HL-60/S4 treated with retinoic acid at 250 ng/mL for 4 days and 3 days (cell line): Measurements from ENCODE around the gene SGMS1.
"Not testable (repeated sequence)": the region's sequence is repeated elsewhere in the genome, so short reads cannot be mapped to it uniquely, and the experiment has no call there.

Source experiments
- in situ Hi-C: fragments of 300-500 bp; cut with MboI; formaldehyde crosslinking; loops from 2 replicates; pipeline ENCODE4 v1.7.0; 2022; ENCODE audit warnings: low sequenced_read_pairs

The SGMS1 gene

GRCh38 chr10:50560370-50560769, 63.4 kb downstream of the SGMS1 start:
- in situ Hi-C loops, result no loop called here

- in situ Hi-C loops, result no loop called here
Measured at GRCh38 chr10:50558371-50558770, 65.4 kb downstream of the SGMS1 start.

- in situ Hi-C loops, result no loop called here
Measured at GRCh38 chr10:50557130-50557682, 66.5 kb downstream of the SGMS1 start.

GRCh38 chr10:50556237-50557120, 67.3 kb downstream of the SGMS1 start:
- in situ Hi-C loops, result no loop called here

GRCh38 chr10:50554995-50555568, 68.7 kb downstream of the SGMS1 start:
- in situ Hi-C loops, result no loop called here

GRCh38 chr10:50554376-50554994, 69.3 kb downstream of the SGMS1 start:
- in situ Hi-C loops, result no loop called here

- in situ Hi-C loops, result no loop called here
Measured at GRCh38 chr10:50552771-50553535, 70.8 kb downstream of the SGMS1 start.

GRCh38 chr10:50552308-50552707, 71.4 kb downstream of the SGMS1 start:
- in situ Hi-C loops, result no loop called here

GRCh38 chr10:50551894-50552293, 71.9 kb downstream of the SGMS1 start:
- in situ Hi-C loops, result no loop called here

GRCh38 chr10:50550291-50550839, 73.4 kb downstream of the SGMS1 start:
- in situ Hi-C loops, result no loop called here

GRCh38 chr10:50549186-50549585, 74.6 kb downstream of the SGMS1 start:
- in situ Hi-C loops, result not testable (repeated sequence)

GRCh38 chr10:50548481-50548880, 75.3 kb downstream of the SGMS1 start:
- in situ Hi-C loops, result not testable (repeated sequence)

- in situ Hi-C loops, result not testable (repeated sequence)
Measured at GRCh38 chr10:50546287-50546686, 77.5 kb downstream of the SGMS1 start.

- in situ Hi-C loops, result no loop called here
Measured at GRCh38 chr10:50545846-50546245, 77.9 kb downstream of the SGMS1 start.

GRCh38 chr10:50544857-50545429, 78.8 kb downstream of the SGMS1 start:
- in situ Hi-C loops, result no loop called here

GRCh38 chr10:50544095-50544856, 79.5 kb downstream of the SGMS1 start:
- in situ Hi-C loops, result no loop called here

- in situ Hi-C loops, result no loop called here
Measured at GRCh38 chr10:50542871-50543270, 80.9 kb downstream of the SGMS1 start.

- in situ Hi-C loops, result no loop called here
Measured at GRCh38 chr10:50541921-50542320, 81.8 kb downstream of the SGMS1 start.

GRCh38 chr10:50541317-50541716, 82.4 kb downstream of the SGMS1 start:
- in situ Hi-C loops, result no loop called here

- in situ Hi-C loops, result no loop called here
Measured at GRCh38 chr10:50540826-50541122, 83.0 kb downstream of the SGMS1 start.
